GM12878 (cell line): ENCODE results near the gene LRSAM1. TPM values are rescaled to one million over a fixed set of nuclear protein-coding genes. Genes with fewer than 3 reads are reported as not detected.

Experiments used
- ATAC-seq: fragments of 200-7000 bp; cut with Tn5 transposase; 3 replicates; pipeline ENCODE4 v1.9.1; 2020; ENCODE audit warnings: mild to moderate bottlenecking, moderate library complexity
- BruUV-seq: library from RNA; stranded (reverse); fragments of 400-500 nt; replicated peaks from 2 replicates; lab custom pipeline; 2021; lab: Mats Ljungman, UMichigan
- CTCF ChIA-PET: fragments of 300-600 bp; sonication (Branson Sonifier 250); formaldehyde crosslinking; extraction: SDS; loops from one replicate; lab custom pipeline; 2021; ENCODE audit warnings: inconsistent platforms; lab: Yijun Ruan, JAX
- POLR2A ChIA-PET: fragments of 350-600 bp; formaldehyde crosslinking; extraction: SDS; loops from one replicate; lab custom pipeline; 2021; ENCODE audit warnings: inconsistent platforms; lab: Charles Lee
- RAD21 ChIA-PET: fragments of 300-600 bp; sonication (Branson Sonifier 250); formaldehyde crosslinking; loops from one replicate; lab custom pipeline; 2023; ENCODE audit warnings: antibody characterized with exemption; ENCODE audit not compliant: unreplicated experiment; lab: Charles Lee
- SMC1A ChIA-PET: fragments of 300-600 bp; sonication (Branson Sonifier 250); formaldehyde crosslinking; loops from one replicate; lab custom pipeline; 2023; ENCODE audit not compliant: unreplicated experiment, uncharacterized antibody; lab: Charles Lee
- DNase-seq: peaks from one replicate; pipeline ENCODE4 v3.0.0-alpha.2; 2011; ENCODE audit warnings: low read depth, low spot score
- FAIRE-seq: peaks from 3 replicates; lab custom pipeline; 2011; peaks lifted over from hg19 to GRCh38; lab: Jason Lieb, UNC
- H2AFZ ChIP-seq: 2 replicates; pipeline ENCODE4 v1.6.0; 2011; ENCODE audit warnings: low read depth, low read length, control low read depth; ENCODE audit not compliant: control insufficient read depth
- H3K27ac ChIP-seq: 2 replicates; pipeline ENCODE4 v1.5.1; 2011; ENCODE audit warnings: control low read depth; ENCODE audit not compliant: control insufficient read depth, insufficient read depth
- H3K27me3 ChIP-seq, 2 experiments: replicated peaks in 1 of 2; 2 replicates each; pipeline versions ENCODE4 v1.6.0 to v1.6.1; 2011; ENCODE audit warnings: low read length in 1 of 2; ENCODE audit not compliant: control insufficient read depth in 2 of 2, insufficient read depth in 2 of 2
- H3K36me3 ChIP-seq, 2 experiments: 2 replicates each; pipeline ENCODE4 v1.5.1; 2011; ENCODE audit warnings: low read length in 1 of 2; ENCODE audit not compliant: control insufficient read depth in 2 of 2, insufficient read depth in 2 of 2
- H3K4me1 ChIP-seq: 2 replicates; pipeline ENCODE4 v1.6.1; 2011; ENCODE audit warnings: mild to moderate bottlenecking, low read length, moderate library complexity, mixed read lengths; ENCODE audit not compliant: control insufficient read depth, insufficient read depth
- H3K4me2 ChIP-seq: 2 replicates; pipeline ENCODE4 v1.6.0; 2011; ENCODE audit warnings: control low read depth; ENCODE audit not compliant: control insufficient read depth, insufficient read depth
- H3K4me3 ChIP-seq: fragments of 200-600 bp; sonication (generic); 2 replicates; pipeline ENCODE4 v1.5.1; 2016
- H3K79me2 ChIP-seq: 2 replicates; pipeline ENCODE4 v1.6.0; 2011; ENCODE audit warnings: low read length; ENCODE audit not compliant: control insufficient read depth, insufficient read depth
- H3K9ac ChIP-seq: 2 replicates; pipeline ENCODE4 v1.8.0; 2011; ENCODE audit warnings: low read length, control low read depth, mixed read lengths; ENCODE audit not compliant: control insufficient read depth, insufficient read depth
- H3K9me3 ChIP-seq: replicated peaks from 3 replicates; pipeline ENCODE4 v1.5.1; 2011; ENCODE audit warnings: mild to moderate bottlenecking, low read length; ENCODE audit not compliant: control insufficient read depth, insufficient read depth
- H4K20me1 ChIP-seq: 2 replicates; pipeline ENCODE4 v1.6.0; 2011; ENCODE audit not compliant: control insufficient read depth, insufficient read depth
- BCL3 ChIP-seq: IDR thresholded peaks from 2 replicates; pipeline ENCODE4 v1.6.1; 2011; ENCODE audit warnings: borderline replicate concordance, low read depth, mild to moderate bottlenecking, moderate library complexity, low read length; ENCODE audit not compliant: insufficient read depth, poor library complexity, severe bottlenecking
- CUX1 ChIP-seq: IDR thresholded peaks from 2 replicates; pipeline ENCODE4 v1.6.1; 2012; ENCODE audit warnings: improper control_type of control experiment, low read depth, low read length; ENCODE audit not compliant: insufficient replicate concordance
- ETV6 ChIP-seq, 2 experiments: fragments of 450-650 bp in 1 of 2; IDR thresholded peaks in 1 of 2; conservative IDR thresholded peaks in 1 of 2; 2 replicates each; pipeline ENCODE4 v1.6.1; 2014; ENCODE audit warnings: antibody characterized with exemption in 1 of 2, borderline replicate concordance in 1 of 2, low read depth in 1 of 2, mild to moderate bottlenecking in 1 of 2, moderate library complexity in 1 of 2
- FOS ChIP-seq: IDR thresholded peaks from 3 replicates; pipeline ENCODE4 v1.6.1; 2011; ENCODE audit warnings: borderline replicate concordance; ENCODE audit not compliant: insufficient read length; ENCODE audit errors: extremely low read depth
- HDGF ChIP-seq: fragments of 450-650 bp; IDR thresholded peaks from 2 replicates; pipeline ENCODE4 v1.6.1; 2016; ENCODE audit warnings: antibody characterized with exemption
- KAT2A ChIP-seq: conservative IDR thresholded peaks from 2 replicates; pipeline ENCODE4 v1.6.1; 2011; ENCODE audit warnings: low read depth, low read length; ENCODE audit not compliant: control insufficient read depth
- RBBP5 ChIP-seq: fragments of 200-600 bp; sonication (generic); conservative IDR thresholded peaks from 2 replicates; pipeline ENCODE4 v1.6.1; 2016
- RUNX3 ChIP-seq: IDR thresholded peaks from 2 replicates; pipeline ENCODE4 v1.6.1; 2012; ENCODE audit warnings: low read length, inconsistent platforms
- SP1 ChIP-seq: IDR thresholded peaks from one replicate; pipeline ENCODE4 v1.6.1; 2011; ENCODE audit warnings: low read depth, low read length
- TARDBP ChIP-seq: IDR thresholded peaks from 2 replicates; pipeline ENCODE4 v1.6.1; 2016; ENCODE audit warnings: borderline replicate concordance
- ZNF207 ChIP-seq: fragments of 450-650 bp; IDR thresholded peaks from 2 replicates; pipeline ENCODE4 v1.6.1; 2014; ENCODE audit warnings: antibody characterized with exemption, mild to moderate bottlenecking, borderline replicate concordance
- ZNF217 ChIP-seq: fragments of 450-650 bp; IDR thresholded peaks from 2 replicates; pipeline ENCODE4 v1.6.1; 2017; ENCODE audit warnings: antibody characterized with exemption, mild to moderate bottlenecking
- WGBS: methylation state at CpG from one replicate; pipeline ENCODE4 v1.1.6; 2016; ENCODE audit warnings: low lambda C conversion rate; ENCODE audit not compliant: insufficient replicate concordance, insufficient coverage; ENCODE audit errors: missing lambda C conversion rate; 5-methylcytosine and 5-hydroxymethylcytosine counted together
- in situ Hi-C: fragments of 300-500 bp; cut with MboI; formaldehyde crosslinking; loops from 9 replicates; pipeline ENCODE4 v1.14.3; 2018; ENCODE audit warnings: mixed read lengths
- intact Hi-C: fragments of 100-400 bp; cut with micrococcal nuclease; formaldehyde crosslinking; loops from one replicate; pipeline ENCODE4 v1.14.2; 2022; ENCODE audit not compliant: unreplicated experiment
- polyA plus RNA-seq, 11 experiments: library from polyadenylated mRNA; depleted of rRNA in 4 of 11; unstranded in 6 of 11; stranded (reverse) in 5 of 11; fragments of >200 nt; fragmentation: Nextera tagmentation in 4 of 11; fragmentation: Illumina TruSeq in 1 of 11; extraction: Ambion mirVana in 4 of 11; extraction: Trizol in 1 of 11; gene quantifications; 1 replicate in 1 of 11; 2 replicates in 10 of 11; pipeline versions ENCODE4 v1.2.1 to v1.2.3, GENCODE V29; 2011 to 2016; ENCODE audit warnings: inconsistent platforms in 2 of 11, missing spikeins in 2 of 11, low read depth in 1 of 11
- total RNA-seq, 4 experiments: library from RNA; depleted of rRNA in 3 of 4; stranded (reverse); fragments of >200 nt in 3 of 4; fragmentation: Illumina TruSeq in 1 of 4; extraction: Trizol in 1 of 4; gene quantifications; 2 replicates each; pipeline versions ENCODE4 v1.2.1 to v1.2.3, GENCODE V29; 2013 to 2021
- TF ChIP-seq, protein P1 (sequence below): fragments of 450-650 bp; IDR thresholded peaks from 2 replicates; pipeline ENCODE4 v1.6.1; 2017; ENCODE audit warnings: mild to moderate bottlenecking, moderate library complexity

The LRSAM1 gene
- total and polyA plus RNA-seq, 10 of the 15 experiments (the other 5 are each of a cell fraction or from before 2014, with no cell fraction given): 0.14 to 23.4 (median 11.7) TPM

GRCh38 chr9:127485995-127486394, 34.7 kb downstream of the LRSAM1 start (continued):
- TF ChIP-seq, protein P1, sequence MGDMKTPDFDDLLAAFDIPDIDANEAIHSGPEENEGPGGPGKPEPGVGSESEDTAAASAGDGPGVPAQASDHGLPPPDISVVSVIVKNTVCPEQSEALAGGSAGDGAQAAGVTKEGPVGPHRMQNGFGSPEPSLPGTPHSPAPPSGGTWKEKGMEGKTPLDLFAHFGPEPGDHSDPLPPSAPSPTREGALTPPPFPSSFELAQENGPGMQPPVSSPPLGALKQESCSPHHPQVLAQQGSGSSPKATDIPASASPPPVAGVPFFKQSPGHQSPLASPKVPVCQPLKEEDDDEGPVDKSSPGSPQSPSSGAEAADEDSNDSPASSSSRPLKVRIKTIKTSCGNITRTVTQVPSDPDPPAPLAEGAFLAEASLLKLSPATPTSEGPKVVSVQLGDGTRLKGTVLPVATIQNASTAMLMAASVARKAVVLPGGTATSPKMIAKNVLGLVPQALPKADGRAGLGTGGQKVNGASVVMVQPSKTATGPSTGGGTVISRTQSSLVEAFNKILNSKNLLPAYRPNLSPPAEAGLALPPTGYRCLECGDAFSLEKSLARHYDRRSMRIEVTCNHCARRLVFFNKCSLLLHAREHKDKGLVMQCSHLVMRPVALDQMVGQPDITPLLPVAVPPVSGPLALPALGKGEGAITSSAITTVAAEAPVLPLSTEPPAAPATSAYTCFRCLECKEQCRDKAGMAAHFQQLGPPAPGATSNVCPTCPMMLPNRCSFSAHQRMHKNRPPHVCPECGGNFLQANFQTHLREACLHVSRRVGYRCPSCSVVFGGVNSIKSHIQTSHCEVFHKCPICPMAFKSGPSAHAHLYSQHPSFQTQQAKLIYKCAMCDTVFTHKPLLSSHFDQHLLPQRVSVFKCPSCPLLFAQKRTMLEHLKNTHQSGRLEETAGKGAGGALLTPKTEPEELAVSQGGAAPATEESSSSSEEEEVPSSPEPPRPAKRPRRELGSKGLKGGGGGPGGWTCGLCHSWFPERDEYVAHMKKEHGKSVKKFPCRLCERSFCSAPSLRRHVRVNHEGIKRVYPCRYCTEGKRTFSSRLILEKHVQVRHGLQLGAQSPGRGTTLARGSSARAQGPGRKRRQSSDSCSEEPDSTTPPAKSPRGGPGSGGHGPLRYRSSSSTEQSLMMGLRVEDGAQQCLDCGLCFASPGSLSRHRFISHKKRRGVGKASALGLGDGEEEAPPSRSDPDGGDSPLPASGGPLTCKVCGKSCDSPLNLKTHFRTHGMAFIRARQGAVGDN: no peak
- no peak for TF ChIP-seq ZNF217
- no peak for TF ChIP-seq HDGF

DNA sequence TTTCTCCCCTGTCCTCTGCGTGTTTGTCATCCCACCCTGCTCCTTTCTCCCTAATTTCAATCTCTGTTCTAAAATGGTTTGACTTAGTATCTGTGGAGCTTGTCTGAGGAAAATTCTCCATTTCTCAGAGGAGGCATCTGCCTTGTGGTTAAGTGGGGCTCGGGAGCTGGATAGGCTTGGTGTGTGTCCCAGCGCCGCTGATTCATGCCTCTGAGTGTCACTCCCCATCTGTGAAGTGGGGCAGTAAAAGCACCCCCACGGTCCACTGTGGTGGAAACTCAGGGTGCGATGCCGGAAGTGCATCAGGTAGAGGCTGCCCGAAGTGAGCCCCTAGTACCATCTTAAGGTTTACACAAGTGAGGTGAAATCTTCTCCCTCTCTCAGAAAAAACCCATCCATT, 37.6 kb downstream of the LRSAM1 start:
- Histone ChIP-seq H2AFZ (no peak overlapping the region), H3K9ac (no peak overlapping the region), H3K27ac (no peak overlapping the region), H3K4me2 (no peak overlapping the region), H3K4me1 (no peaks in the 10 kb centered on the region), H3K79me2 (no peaks in the 10 kb centered on the region), H4K20me1 (no peaks in the 10 kb centered on the region), H3K4me3 (no peak overlapping the region), H3K27me3 (no peaks in the 10 kb centered on the region), H3K9me3 (no peaks in the 10 kb centered on the region), H3K36me3 (peaks cover 4 to 12% of the 10 kb centered on the region in 2 experiments)
- in situ Hi-C loops (no loop called here), intact Hi-C loops (no loop called here)
- DNase-seq (no peak), ATAC-seq (no peak), FAIRE-seq (no peak)
- BruUV-seq: no TSS peak
- RAD21 ChIA-PET: interaction anchor here (1.1 kb wide), 1 partner anchor 246 kb away, joined by 3 read pairs; the partner anchor contains the start of gene TOR2A
- SMC1A ChIA-PET: no interaction called here
- POLR2A ChIA-PET: no interaction called here
- CTCF ChIA-PET: no interaction called here
- 91% methylated on average over 8 of the region's 8 CpGs for WGBS
- TF ChIP-seq SP1 (no peak), CUX1 (no peak), FOS (no peak), RUNX3 (no peak), RBBP5 (no peak), KAT2A (no peak), TARDBP (no peak), ETV6 (conservative IDR thresholded peaks at IDR 0.05 in 1 of 2, IDR thresholded peaks at IDR 0.05 in 1 of 2; ENCODE audit: borderline replicate concordance in 1 of 2, low read depth in 1 of 2) (no peak), ZNF207 (no peak), BCL3 (no peak)
